OCI-LY1 (cell line): Measurements from ENCODE around the gene GOLGA2.

Source experiments
- H2AFZ ChIP-seq: fragments of 200-600 bp; sonication (generic), shearing (Covaris generic); 2 replicates; pipeline ENCODE4 v1.6.0; 2014; ENCODE audit warnings: antibody characterized with exemption, mild to moderate bottlenecking, low read length
- H3F3A ChIP-seq: fragments of 200-600 bp; sonication (generic), shearing (Covaris generic); 2 replicates; pipeline ENCODE4 v1.6.0; 2014; ENCODE audit warnings: mild to moderate bottlenecking, antibody characterized with exemption, low read length, moderate library complexity; ENCODE audit not compliant: insufficient read depth
- H3K27ac ChIP-seq: fragments of 200-600 bp; sonication (generic); 2 replicates; pipeline ENCODE4 v1.5.1; 2014; ENCODE audit warnings: low read length, mixed run types, mild to moderate bottlenecking, low read depth; ENCODE audit not compliant: poor library complexity, severe bottlenecking
- H3K27me3 ChIP-seq: fragments of 200-600 bp; sonication (generic); 2 replicates; pipeline ENCODE4 v1.6.0; 2014; ENCODE audit warnings: antibody characterized with exemption, mild to moderate bottlenecking, low read length, moderate library complexity; ENCODE audit not compliant: insufficient read depth
- H3K36me3 ChIP-seq: fragments of 200-600 bp; sonication (generic); 2 replicates; pipeline ENCODE4 v1.6.1; 2014; ENCODE audit warnings: mild to moderate bottlenecking, antibody characterized with exemption, low read length, moderate library complexity, mixed read lengths; ENCODE audit not compliant: insufficient read depth
- H3K4me1 ChIP-seq: fragments of 200-600 bp; sonication (generic); 2 replicates; pipeline ENCODE4 v1.5.1; 2014; ENCODE audit warnings: mild to moderate bottlenecking, low read length, moderate library complexity; ENCODE audit not compliant: insufficient read depth, severe bottlenecking
- H3K4me2 ChIP-seq: fragments of 200-600 bp; sonication (generic), shearing (Covaris generic); 2 replicates; pipeline ENCODE4 v1.6.1; 2014; ENCODE audit warnings: low read length
- H3K4me3 ChIP-seq: fragments of 200-600 bp; sonication (generic); 2 replicates; pipeline ENCODE4 v1.5.1; 2014; ENCODE audit warnings: low read length, low read depth, mild to moderate bottlenecking, mixed read lengths; ENCODE audit not compliant: poor library complexity, severe bottlenecking
- H3K79me2 ChIP-seq: fragments of 200-600 bp; shearing (Covaris generic); 2 replicates; pipeline ENCODE4 v1.6.1; 2016; ENCODE audit warnings: mixed run types, low read length, mixed read lengths; ENCODE audit not compliant: insufficient read depth
- H3K9ac ChIP-seq: fragments of 200-600 bp; sonication (generic), shearing (Covaris generic); 2 replicates; pipeline ENCODE4 v1.6.1; 2014; ENCODE audit warnings: mild to moderate bottlenecking, low read length, mixed read lengths
- H3K9me2 ChIP-seq: fragments of 200-600 bp; sonication (generic), shearing (Covaris generic); 2 replicates; pipeline ENCODE4 v1.6.1; 2014; ENCODE audit warnings: low read depth, mild to moderate bottlenecking, low read length, mixed read lengths
- H3K9me3 ChIP-seq: fragments of 200-600 bp; shearing (Covaris generic); 2 replicates; pipeline ENCODE4 v1.6.1; 2014; ENCODE audit warnings: low read length, mixed read lengths
- H4K20me1 ChIP-seq: fragments of 200-600 bp; sonication (generic), shearing (Covaris generic); 2 replicates; pipeline ENCODE4 v1.6.0; 2016; ENCODE audit warnings: mild to moderate bottlenecking, low read length; ENCODE audit not compliant: insufficient read depth
- EZH2 ChIP-seq: fragments of 200-600 bp; sonication (generic), shearing (Covaris generic); IDR thresholded peaks from 2 replicates; pipeline ENCODE4 v1.8.0; 2017; ENCODE audit warnings: borderline replicate concordance, mixed run types, mild to moderate bottlenecking, antibody characterized with exemption, low read length, moderate library complexity, mixed read lengths
- TF ChIP-seq, protein P1 (sequence below): fragments of 200-600 bp; sonication (generic), shearing (Covaris generic); IDR thresholded peaks from 2 replicates; pipeline ENCODE4 v1.5.1; 2017; ENCODE audit warnings: mild to moderate bottlenecking, antibody characterized with exemption, low read length, moderate library complexity, mixed read lengths

The GOLGA2 gene

DNA sequence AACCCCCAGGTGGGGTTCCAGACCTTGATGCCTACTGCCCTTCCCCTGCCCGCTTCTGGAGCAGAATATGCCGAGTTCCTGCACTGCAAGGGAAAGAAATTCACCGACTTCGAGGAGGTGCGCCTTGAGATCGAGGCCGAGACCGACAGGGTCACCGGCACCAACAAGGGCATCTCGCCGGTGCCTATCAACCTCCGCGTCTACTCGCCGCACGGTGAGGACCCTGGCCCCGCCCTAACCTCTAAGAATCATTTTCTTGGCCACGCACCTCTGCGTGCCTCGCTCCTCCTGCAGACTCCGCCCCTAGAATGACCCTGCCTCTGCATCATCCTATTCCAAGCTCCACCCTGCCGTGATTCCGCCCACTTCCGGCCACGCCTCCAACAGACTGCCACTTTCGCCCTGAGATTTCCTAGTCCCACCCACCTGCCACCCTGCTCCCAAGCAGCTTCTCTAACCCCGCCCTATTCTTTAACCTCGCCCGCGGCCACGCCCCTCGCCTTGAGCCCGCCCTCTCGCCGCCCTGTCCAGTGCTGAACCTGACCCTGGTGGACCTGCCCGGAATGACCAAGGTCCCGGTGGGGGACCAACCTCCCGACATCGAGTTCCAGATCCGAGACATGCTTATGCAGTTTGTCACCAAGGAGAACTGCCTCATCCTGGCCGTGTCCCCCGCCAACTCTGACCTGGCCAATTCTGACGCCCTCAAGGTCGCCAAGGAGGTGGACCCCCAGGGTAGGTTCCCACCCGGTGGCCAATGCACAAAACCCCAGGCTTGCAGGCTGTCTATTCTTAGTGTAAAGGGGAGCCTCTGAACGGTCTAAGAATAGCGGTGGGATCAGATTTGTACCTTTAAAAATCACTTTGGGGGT, 57.1 kb downstream of the GOLGA2 start:
- Histone ChIP-seq H3K9me2 (no peaks in the 10 kb centered on the region), H3K27ac (no peak overlapping the region), H3K79me2 (no peaks in the 10 kb centered on the region), H3K27me3 (peaks cover 7% of the 10 kb centered on the region; the same call in 1 of the 2 replicates), H3K4me2 (peak overlapping the region; percentile 73), H3K4me1 (peaks cover 9% of the 10 kb centered on the region), H3K9me3 (no peaks in the 10 kb centered on the region), H3K9ac (peak overlapping the region; percentile 27; the same call in 1 of the 2 replicates), H4K20me1 (no peaks in the 10 kb centered on the region), H3K4me3 (peak overlapping the region; percentile 56), H3K36me3 (no peaks in the 10 kb centered on the region), H3F3A (no peaks in the 10 kb centered on the region), H2AFZ (no peak overlapping the region)
- TF ChIP-seq, protein P1, sequence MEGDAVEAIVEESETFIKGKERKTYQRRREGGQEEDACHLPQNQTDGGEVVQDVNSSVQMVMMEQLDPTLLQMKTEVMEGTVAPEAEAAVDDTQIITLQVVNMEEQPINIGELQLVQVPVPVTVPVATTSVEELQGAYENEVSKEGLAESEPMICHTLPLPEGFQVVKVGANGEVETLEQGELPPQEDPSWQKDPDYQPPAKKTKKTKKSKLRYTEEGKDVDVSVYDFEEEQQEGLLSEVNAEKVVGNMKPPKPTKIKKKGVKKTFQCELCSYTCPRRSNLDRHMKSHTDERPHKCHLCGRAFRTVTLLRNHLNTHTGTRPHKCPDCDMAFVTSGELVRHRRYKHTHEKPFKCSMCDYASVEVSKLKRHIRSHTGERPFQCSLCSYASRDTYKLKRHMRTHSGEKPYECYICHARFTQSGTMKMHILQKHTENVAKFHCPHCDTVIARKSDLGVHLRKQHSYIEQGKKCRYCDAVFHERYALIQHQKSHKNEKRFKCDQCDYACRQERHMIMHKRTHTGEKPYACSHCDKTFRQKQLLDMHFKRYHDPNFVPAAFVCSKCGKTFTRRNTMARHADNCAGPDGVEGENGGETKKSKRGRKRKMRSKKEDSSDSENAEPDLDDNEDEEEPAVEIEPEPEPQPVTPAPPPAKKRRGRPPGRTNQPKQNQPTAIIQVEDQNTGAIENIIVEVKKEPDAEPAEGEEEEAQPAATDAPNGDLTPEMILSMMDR, result no peak
- TF ChIP-seq EZH2, result no peak

DNA sequence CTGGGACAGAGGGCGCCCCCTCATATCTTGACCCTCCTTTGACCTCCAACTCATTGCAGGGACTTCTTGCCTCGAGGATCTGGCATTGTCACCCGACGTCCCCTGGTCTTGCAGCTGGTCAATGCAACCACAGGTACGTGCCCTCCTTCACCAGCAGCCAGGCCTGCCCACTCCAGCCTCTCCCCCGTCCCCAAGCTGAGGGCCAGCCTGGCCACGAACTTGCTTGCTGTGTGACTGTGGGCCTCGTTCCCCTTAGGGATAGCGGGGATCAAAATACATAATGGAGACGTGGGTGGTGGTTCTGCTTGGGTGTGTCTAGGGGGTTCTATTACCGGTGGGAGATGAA, 57.7 kb downstream of the GOLGA2 start:
- Histone ChIP-seq H3K79me2 (no peaks in the 10 kb centered on the region), H3F3A (no peaks in the 10 kb centered on the region), H3K36me3 (no peaks in the 10 kb centered on the region), H3K4me1 (peaks cover 9% of the 10 kb centered on the region), H4K20me1 (no peaks in the 10 kb centered on the region), H3K4me2 (peak overlapping the region; percentile 73), H3K9me2 (no peaks in the 10 kb centered on the region), H3K4me3 (peak overlapping the region; percentile 56), H3K27me3 (peaks cover 7% of the 10 kb centered on the region; the same call in 1 of the 2 replicates), H3K9me3 (no peaks in the 10 kb centered on the region), H3K9ac (peak overlapping the region; percentile 27; the same call in 1 of the 2 replicates), H2AFZ (no peak overlapping the region), H3K27ac (no peak overlapping the region)
- no peak for TF ChIP-seq EZH2
- TF ChIP-seq, protein P1, result no peak

GRCh38 chr9:128216781-128217553, 58.8 kb downstream of the GOLGA2 start:
- Histone ChIP-seq H3F3A (no peaks in the 10 kb centered on the region), H4K20me1 (no peaks in the 10 kb centered on the region), H3K4me2 (no peak overlapping the region), H3K4me3 (no peak overlapping the region), H2AFZ (no peak overlapping the region), H3K27ac (no peak overlapping the region), H3K36me3 (no peaks in the 10 kb centered on the region), H3K4me1 (peaks cover 9% of the 10 kb centered on the region), H3K79me2 (no peaks in the 10 kb centered on the region), H3K9ac (no peak overlapping the region), H3K27me3 (peaks cover 11% of the 10 kb centered on the region; the same call in 1 of the 2 replicates), H3K9me3 (no peaks in the 10 kb centered on the region), H3K9me2 (no peaks in the 10 kb centered on the region)
- TF ChIP-seq, protein P1, result no peak
- no peak for TF ChIP-seq EZH2
